ENCODE measurements around the gene WDR48.
A peak's percentile ranks its signal among the peaks of the same experiment; 100 is the strongest.

DNA sequence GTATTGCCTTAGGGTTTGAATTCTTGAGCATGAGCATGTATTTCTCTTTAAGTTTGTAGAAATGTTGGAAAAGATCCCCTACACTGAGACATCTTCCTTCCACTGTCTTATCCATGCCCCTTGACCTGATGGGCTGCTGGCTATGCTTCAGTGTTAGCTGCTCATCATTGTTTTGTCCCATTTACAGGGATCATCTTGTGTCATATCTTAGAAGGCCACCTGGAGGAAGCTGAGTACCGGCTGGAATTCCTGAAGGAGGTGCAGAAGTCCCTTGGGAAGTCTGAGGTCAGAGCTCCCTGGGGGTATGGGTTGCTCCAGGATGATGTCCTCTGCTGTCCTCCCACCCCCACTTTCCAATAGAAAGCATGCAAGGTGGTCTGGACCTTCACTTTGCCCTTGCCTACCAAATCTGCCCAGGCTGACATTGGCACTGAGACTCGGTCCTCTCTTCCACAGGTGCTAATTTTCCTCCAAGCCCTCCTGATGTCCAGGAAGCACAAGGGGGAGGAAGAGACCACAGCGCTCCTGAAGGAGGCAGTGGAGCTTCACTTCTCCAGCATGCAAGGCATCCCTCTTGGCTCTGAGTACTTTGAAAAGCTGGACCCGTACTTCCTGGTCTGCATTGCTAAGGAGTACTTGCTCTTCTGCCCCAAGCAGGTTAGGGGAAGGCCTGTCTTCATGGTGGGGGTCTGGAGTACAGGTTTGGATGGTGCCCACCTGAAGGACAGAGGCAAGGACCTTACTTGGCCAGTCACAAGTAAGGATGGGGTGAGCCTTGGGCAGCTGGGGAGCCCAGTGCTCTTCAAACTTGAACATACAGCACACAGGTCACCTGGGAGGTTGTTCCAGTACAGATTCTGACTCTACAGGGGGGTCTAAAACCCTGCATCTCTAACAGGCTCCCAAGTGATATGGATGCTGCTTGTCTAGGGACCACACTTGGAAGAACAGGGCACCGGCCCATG, 73.3 kb downstream of the WDR48 start:
- TF ChIP-seq, protein P1, sequence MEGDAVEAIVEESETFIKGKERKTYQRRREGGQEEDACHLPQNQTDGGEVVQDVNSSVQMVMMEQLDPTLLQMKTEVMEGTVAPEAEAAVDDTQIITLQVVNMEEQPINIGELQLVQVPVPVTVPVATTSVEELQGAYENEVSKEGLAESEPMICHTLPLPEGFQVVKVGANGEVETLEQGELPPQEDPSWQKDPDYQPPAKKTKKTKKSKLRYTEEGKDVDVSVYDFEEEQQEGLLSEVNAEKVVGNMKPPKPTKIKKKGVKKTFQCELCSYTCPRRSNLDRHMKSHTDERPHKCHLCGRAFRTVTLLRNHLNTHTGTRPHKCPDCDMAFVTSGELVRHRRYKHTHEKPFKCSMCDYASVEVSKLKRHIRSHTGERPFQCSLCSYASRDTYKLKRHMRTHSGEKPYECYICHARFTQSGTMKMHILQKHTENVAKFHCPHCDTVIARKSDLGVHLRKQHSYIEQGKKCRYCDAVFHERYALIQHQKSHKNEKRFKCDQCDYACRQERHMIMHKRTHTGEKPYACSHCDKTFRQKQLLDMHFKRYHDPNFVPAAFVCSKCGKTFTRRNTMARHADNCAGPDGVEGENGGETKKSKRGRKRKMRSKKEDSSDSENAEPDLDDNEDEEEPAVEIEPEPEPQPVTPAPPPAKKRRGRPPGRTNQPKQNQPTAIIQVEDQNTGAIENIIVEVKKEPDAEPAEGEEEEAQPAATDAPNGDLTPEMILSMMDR (IDR thresholded peaks at IDR 0.05; ENCODE audit: borderline replicate concordance, extremely low read depth, low read length, poor library complexity, severe bottlenecking): peak; percentile 22
- no peak for TF ChIP-seq EZH2 (IDR thresholded peaks at IDR 0.05; ENCODE audit: borderline replicate concordance, low read depth, low read length, severe bottlenecking)
